Measurements from ENCODE around the gene UBE2E1. TPM values are rescaled to one million over a fixed set of nuclear protein-coding genes. Genes with fewer than 3 reads are reported as not detected.
A peak's percentile ranks its signal among the peaks of the same experiment; 100 is the strongest.

UBE2E1 gene
- total and polyA plus RNA-seq, 8 donors = 89.1 to 214 (median 186) TPM

- intact Hi-C loops (cut with DNase I) = no loop called here
- no peak for TF ChIP-seq CTCF (IDR thresholded peaks at IDR 0.05)
- peak in 1 of 4 donors; percentile 13 for DNase-seq
- Histone ChIP-seq H3K9me3 (no peaks in the 10 kb centered on the region), H3K27me3 (no peaks in the 10 kb centered on the region), H3K4me1 (peaks cover 0 to 3% of the 10 kb centered on the region in 2 donors), H3K27ac (no peak overlapping the region), H3K4me3 (no peak overlapping the region), H3K36me3 (no peaks in the 10 kb centered on the region)
- peak; percentile 77 for ATAC-seq
Observed at GRCh38 chr3:23928524-23928923, 122.8 kb downstream of the UBE2E1 start.

DNA sequence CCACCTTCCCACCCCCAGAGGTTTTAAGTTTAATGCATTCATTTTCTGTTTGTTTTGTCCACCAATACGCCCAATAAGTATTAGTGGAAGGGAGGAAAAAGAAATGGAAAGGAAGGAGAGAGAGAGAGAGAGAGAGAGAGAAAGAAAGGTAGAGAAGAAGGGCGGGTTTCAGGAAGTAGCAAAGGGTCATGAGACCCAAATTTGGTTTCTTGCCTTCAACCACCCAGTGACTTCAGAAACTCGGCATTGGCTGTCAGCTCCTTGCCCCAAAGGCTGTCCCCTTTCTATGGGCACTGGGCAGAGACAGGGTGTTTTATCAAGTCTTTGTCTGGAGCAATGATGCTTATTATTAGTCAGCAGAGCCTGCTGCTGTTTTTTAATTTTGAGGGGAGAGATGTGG lies 125.8 kb downstream of the UBE2E1 start:
- DNase-seq = no peak
- intact Hi-C loops (cut with DNase I) = no loop called here
- Histone ChIP-seq H3K27me3 (no peaks in the 10 kb centered on the region), H3K9me3 (no peaks in the 10 kb centered on the region), H3K4me3 (no peak overlapping the region), H3K36me3 (no peaks in the 10 kb centered on the region), H3K4me1 (peaks cover 0 to 3% of the 10 kb centered on the region in 2 donors), H3K27ac (no peak overlapping the region)
- ATAC-seq = no peak
- TF ChIP-seq CTCF (IDR thresholded peaks at IDR 0.05) = no peak

DNA sequence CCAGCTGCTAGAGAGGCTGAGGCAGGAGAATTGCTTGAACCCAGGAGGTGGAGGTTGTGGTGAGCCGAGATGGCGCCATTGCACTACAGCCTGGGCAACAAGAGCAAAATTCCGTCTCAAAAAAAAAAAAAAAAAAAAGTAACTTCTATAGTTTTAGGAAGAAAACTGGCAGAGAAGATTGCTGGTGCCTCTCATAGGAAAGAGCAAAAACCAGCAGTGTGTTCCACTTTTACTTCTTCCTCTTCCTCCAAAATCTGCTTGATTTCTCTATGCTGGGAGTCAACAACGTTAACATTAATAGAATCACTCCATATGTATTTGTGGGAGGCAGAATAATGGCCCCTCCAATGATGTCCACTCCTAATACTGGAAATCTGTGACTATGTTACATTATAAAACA lies 126.8 kb downstream of the UBE2E1 start:
- ATAC-seq (no peak), DNase-seq (no peak)
- Histone ChIP-seq H3K9me3 (no peaks in the 10 kb centered on the region), H3K27me3 (no peaks in the 10 kb centered on the region), H3K4me3 (no peak overlapping the region), H3K27ac (no peak overlapping the region), H3K36me3 (no peaks in the 10 kb centered on the region), H3K4me1 (peaks cover 0 to 3% of the 10 kb centered on the region in 2 donors)
- intact Hi-C loops (cut with DNase I) = no loop called here
- TF ChIP-seq CTCF (IDR thresholded peaks at IDR 0.05) = no peak

GRCh38 chr3:23934253-23934652 lies 128.5 kb downstream of the UBE2E1 start:
- Histone ChIP-seq H3K9me3 (no peaks in the 10 kb centered on the region), H3K4me3 (no peak overlapping the region), H3K27me3 (no peaks in the 10 kb centered on the region), H3K4me1 (no peaks in the 10 kb centered on the region), H3K27ac (no peak overlapping the region), H3K36me3 (no peaks in the 10 kb centered on the region)
- ATAC-seq = no peak
- intact Hi-C loops (cut with DNase I) = no loop called here
- no peak for DNase-seq
- no peak for TF ChIP-seq CTCF (IDR thresholded peaks at IDR 0.05)

DNA sequence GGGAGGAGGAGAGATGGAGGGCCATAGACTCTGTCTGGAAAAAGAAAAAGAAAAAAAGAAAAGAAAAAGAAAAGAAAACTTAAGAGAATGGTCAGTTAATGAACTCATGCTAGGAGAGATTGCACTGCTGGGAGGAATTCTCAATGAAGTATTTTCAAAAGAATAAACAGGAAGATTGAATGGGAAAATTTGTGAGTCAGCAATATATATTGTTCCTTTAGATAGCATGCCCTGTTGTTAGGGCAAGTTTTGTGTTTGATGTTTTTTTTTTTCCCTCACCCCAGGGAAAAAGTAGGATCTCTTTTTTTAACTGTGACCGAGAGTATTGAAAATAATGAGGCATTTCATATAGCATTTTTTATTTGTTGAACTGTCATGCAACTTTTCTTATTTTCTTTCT lies 131.5 kb downstream of the UBE2E1 start:
- ATAC-seq (no peak), DNase-seq (no peak)
- intact Hi-C loops (cut with DNase I) = no loop called here
- Histone ChIP-seq H3K4me1 (no peaks in the 10 kb centered on the region), H3K9me3 (no peaks in the 10 kb centered on the region), H3K36me3 (no peaks in the 10 kb centered on the region), H3K27ac (no peak overlapping the region), H3K27me3 (no peaks in the 10 kb centered on the region), H3K4me3 (no peak overlapping the region)
- no peak for TF ChIP-seq CTCF (IDR thresholded peaks at IDR 0.05)

All from left lung (tissue), 10 donors.